ENCODE results near the gene AMY1A. TPM values are rescaled to one million over a fixed set of nuclear protein-coding genes. Genes with fewer than 3 reads are reported as not detected.
"Not testable (repeated sequence)": the region's sequence is repeated elsewhere in the genome, so short reads cannot be mapped to it uniquely, and the experiment has no call there.

AMY1A gene
- total RNA-seq (0.05 TPM), polyA plus RNA-seq (1.9 TPM)
- long read RNA-seq, donor 1, result 0 reads
- long read RNA-seq, donor 2, result 0 reads
- long read RNA-seq, donor 3, result 0 reads
- long read RNA-seq, donor 4, result 0 reads
- long read RNA-seq, donor 5, result 0 reads
- long read RNA-seq, donor 6, result 0 reads
- long read RNA-seq, donor 7, partial matches to known transcripts, result 0 of 1 reads
- long read RNA-seq, donor 7, other reads (novel, unspliced or antisense), result 0 of 1 reads
- long read RNA-seq, donor 8, result 0 reads
- long read RNA-seq, donor 9, result 0 reads
- long read RNA-seq, donor 10, result 0 reads

GRCh38 chr1:103655460-103655859, at the start of gene AMY1A:
AMY1A (plus strand) TSS chr1:103655760; CDS start chr1:103656331, 571 bp downstream.
- H3K4me3 ChIP-seq (ENCODE audit: low read length in 2 of 2); H3K27me3 ChIP-seq (ENCODE audit: control insufficient read depth in 2 of 2, insufficient read depth in 1 of 2, low read length in 1 of 2); H3K36me3 ChIP-seq (ENCODE audit: control insufficient read depth in 2 of 2, insufficient read depth in 2 of 2, low read length in 1 of 2); H3K27ac ChIP-seq (ENCODE audit: low read depth in 1 of 2, low read length in 1 of 2); DNase-seq (ENCODE audit: low read depth in 6 of 9, low spot score in 9 of 9); H3K4me1 ChIP-seq (ENCODE audit: control insufficient read depth in 2 of 2, insufficient read depth in 2 of 2, low read length in 2 of 2); H3K9me3 ChIP-seq (ENCODE audit: control insufficient read depth in 2 of 2, insufficient read depth in 1 of 2, low read length in 1 of 2): not testable (repeated sequence)
- no CpG with 5 or more reads among the region's 5 CpGs for WGBS

DNA sequence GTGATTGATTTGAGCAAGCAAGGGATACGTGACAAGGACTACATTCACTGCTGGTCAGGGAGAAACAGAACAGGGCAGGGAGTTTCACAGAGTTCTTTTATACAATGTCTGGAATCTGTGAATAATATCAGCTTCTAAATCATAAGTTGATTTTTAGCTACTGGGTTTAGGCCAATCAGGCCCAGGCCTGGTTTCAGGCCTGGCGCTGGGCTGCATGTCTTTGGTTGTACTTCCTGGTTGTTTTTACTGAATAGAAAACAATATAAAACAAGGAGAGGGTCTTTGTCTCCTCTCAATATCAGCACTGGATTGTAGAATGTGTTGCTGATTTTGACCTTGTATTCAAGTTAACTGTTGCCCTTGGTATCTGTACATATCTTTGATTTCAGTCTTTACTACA, 39.2 kb upstream of the AMY1A start:
- DNase-seq (ENCODE audit: low read depth in 6 of 9, low spot score in 9 of 9), result no peak

DNA sequence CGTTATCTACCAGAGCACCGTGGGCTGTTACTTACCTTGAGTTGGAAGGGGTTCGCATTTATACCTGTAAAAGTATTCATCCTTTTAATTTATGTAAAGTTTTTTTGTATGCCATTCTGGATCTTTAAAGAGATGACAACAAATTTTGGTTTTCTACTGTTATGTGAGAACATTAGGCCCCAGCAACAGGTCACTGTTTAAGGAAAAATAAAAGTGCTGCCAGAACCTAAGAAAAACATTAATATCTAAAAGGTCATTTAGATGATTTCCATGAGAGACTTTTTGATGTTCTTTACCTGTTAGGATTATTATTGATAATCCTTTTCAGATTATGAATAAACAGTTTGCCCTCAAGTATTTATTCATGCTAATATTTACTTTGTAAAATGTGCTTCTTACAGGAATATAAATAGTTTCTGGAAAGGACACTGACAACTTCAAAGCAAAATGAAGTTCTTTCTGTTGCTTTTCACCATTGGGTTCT, 38.5 kb upstream of the AMY1A start, which contains the start of gene AMY2A:
Gene AMY2A (plus strand): TSS at position 434 of the 484 bp plus-strand sequence. CDS start 14 bp downstream, at position 448.
- not testable (repeated sequence) for DNase-seq (ENCODE audit: low read depth in 6 of 9, low spot score in 9 of 9); H3K27ac ChIP-seq (ENCODE audit: low read depth in 1 of 2, low read length in 1 of 2); H3K9me3 ChIP-seq (ENCODE audit: control insufficient read depth in 2 of 2, insufficient read depth in 1 of 2, low read length in 1 of 2); H3K4me3 ChIP-seq (ENCODE audit: low read length in 2 of 2); H3K27me3 ChIP-seq (ENCODE audit: control insufficient read depth in 2 of 2, insufficient read depth in 1 of 2, low read length in 1 of 2); H3K36me3 ChIP-seq (ENCODE audit: control insufficient read depth in 2 of 2, insufficient read depth in 2 of 2, low read length in 1 of 2); H3K4me1 ChIP-seq (ENCODE audit: control insufficient read depth in 2 of 2, insufficient read depth in 2 of 2, low read length in 2 of 2)
- 92% methylated on average over 3 of the region's 3 CpGs for WGBS

More for the DNA sequence above, 39.2 kb upstream of the AMY1A start:
- H3K4me3 ChIP-seq (ENCODE audit: low read length in 2 of 2), result no peak overlapping the region
- H3K36me3 ChIP-seq (ENCODE audit: control insufficient read depth in 2 of 2, insufficient read depth in 2 of 2, low read length in 1 of 2), result no peaks in the 10 kb centered on the region
- 97% methylated on average over 2 of the region's 2 CpGs for WGBS
- no peaks in the 10 kb centered on the region for H3K9me3 ChIP-seq (ENCODE audit: control insufficient read depth in 2 of 2, insufficient read depth in 1 of 2, low read length in 1 of 2)
- no peak overlapping the region for H3K27ac ChIP-seq (ENCODE audit: low read depth in 1 of 2, low read length in 1 of 2)
- H3K4me1 ChIP-seq (ENCODE audit: control insufficient read depth in 2 of 2, insufficient read depth in 2 of 2, low read length in 2 of 2), result no peaks in the 10 kb centered on the region
- no peaks in the 10 kb centered on the region for H3K27me3 ChIP-seq (ENCODE audit: control insufficient read depth in 2 of 2, insufficient read depth in 1 of 2, low read length in 1 of 2)

DNA sequence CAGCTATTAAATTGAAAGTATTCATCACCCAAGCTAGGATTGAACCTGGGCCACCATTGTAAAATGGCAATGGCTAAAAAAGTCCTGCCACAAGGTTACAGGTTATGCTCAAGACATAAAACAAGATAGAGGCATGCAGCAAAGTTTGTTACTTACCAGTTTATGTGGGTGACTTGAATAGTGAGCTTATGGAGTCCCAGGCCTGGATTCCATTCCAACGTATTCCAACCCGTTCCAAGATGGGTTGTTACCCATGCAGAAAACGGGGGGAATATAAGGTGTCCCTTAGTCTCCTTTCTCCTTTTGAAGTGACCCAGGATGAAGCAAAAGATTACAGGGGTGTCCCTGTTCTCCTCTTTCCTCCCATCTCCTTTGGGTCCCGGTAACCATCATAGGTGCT, 28.1 kb upstream of the AMY1A start:
- DNase-seq (ENCODE audit: low read depth in 6 of 9, low spot score in 9 of 9); H3K9me3 ChIP-seq (ENCODE audit: control insufficient read depth in 2 of 2, insufficient read depth in 1 of 2, low read length in 1 of 2); H3K4me3 ChIP-seq (ENCODE audit: low read length in 2 of 2); H3K27ac ChIP-seq (ENCODE audit: low read depth in 1 of 2, low read length in 1 of 2); H3K4me1 ChIP-seq (ENCODE audit: control insufficient read depth in 2 of 2, insufficient read depth in 2 of 2, low read length in 2 of 2); H3K27me3 ChIP-seq (ENCODE audit: control insufficient read depth in 2 of 2, insufficient read depth in 1 of 2, low read length in 1 of 2); H3K36me3 ChIP-seq (ENCODE audit: control insufficient read depth in 2 of 2, insufficient read depth in 2 of 2, low read length in 1 of 2): not testable (repeated sequence)
- 95% methylated on average over 3 of the region's 4 CpGs for WGBS

GRCh38 chr1:103641194-103641593, 14.4 kb upstream of the AMY1A start:
- not testable (repeated sequence) for H3K4me3 ChIP-seq (ENCODE audit: low read length in 2 of 2); DNase-seq (ENCODE audit: low read depth in 6 of 9, low spot score in 9 of 9); H3K27ac ChIP-seq (ENCODE audit: low read depth in 1 of 2, low read length in 1 of 2); H3K9me3 ChIP-seq (ENCODE audit: control insufficient read depth in 2 of 2, insufficient read depth in 1 of 2, low read length in 1 of 2); H3K27me3 ChIP-seq (ENCODE audit: control insufficient read depth in 2 of 2, insufficient read depth in 1 of 2, low read length in 1 of 2); H3K4me1 ChIP-seq (ENCODE audit: control insufficient read depth in 2 of 2, insufficient read depth in 2 of 2, low read length in 2 of 2); H3K36me3 ChIP-seq (ENCODE audit: control insufficient read depth in 2 of 2, insufficient read depth in 2 of 2, low read length in 1 of 2)
- WGBS, result no CpG with 5 or more reads among the region's 3 CpGs

GRCh38 chr1:103643908-103644307, 11.7 kb upstream of the AMY1A start:
- WGBS, result no CpG with 5 or more reads among the region's 3 CpGs
- not testable (repeated sequence) for H3K27me3 ChIP-seq (ENCODE audit: control insufficient read depth in 2 of 2, insufficient read depth in 1 of 2, low read length in 1 of 2); H3K4me1 ChIP-seq (ENCODE audit: control insufficient read depth in 2 of 2, insufficient read depth in 2 of 2, low read length in 2 of 2); H3K4me3 ChIP-seq (ENCODE audit: low read length in 2 of 2); H3K27ac ChIP-seq (ENCODE audit: low read depth in 1 of 2, low read length in 1 of 2); H3K9me3 ChIP-seq (ENCODE audit: control insufficient read depth in 2 of 2, insufficient read depth in 1 of 2, low read length in 1 of 2); H3K36me3 ChIP-seq (ENCODE audit: control insufficient read depth in 2 of 2, insufficient read depth in 2 of 2, low read length in 1 of 2); DNase-seq (ENCODE audit: low read depth in 6 of 9, low spot score in 9 of 9)

- not testable (repeated sequence) for DNase-seq (ENCODE audit: low read depth in 6 of 9, low spot score in 9 of 9); H3K4me1 ChIP-seq (ENCODE audit: control insufficient read depth in 2 of 2, insufficient read depth in 2 of 2, low read length in 2 of 2); H3K4me3 ChIP-seq (ENCODE audit: low read length in 2 of 2); H3K27ac ChIP-seq (ENCODE audit: low read depth in 1 of 2, low read length in 1 of 2); H3K9me3 ChIP-seq (ENCODE audit: control insufficient read depth in 2 of 2, insufficient read depth in 1 of 2, low read length in 1 of 2); H3K27me3 ChIP-seq (ENCODE audit: control insufficient read depth in 2 of 2, insufficient read depth in 1 of 2, low read length in 1 of 2); H3K36me3 ChIP-seq (ENCODE audit: control insufficient read depth in 2 of 2, insufficient read depth in 2 of 2, low read length in 1 of 2)
- WGBS, result no CpG with 5 or more reads among the region's 3 CpGs
Observed at GRCh38 chr1:103650305-103650704, 5.3 kb upstream of the AMY1A start.

GRCh38 chr1:103650889-103651288, 4.7 kb upstream of the AMY1A start:
- DNase-seq (ENCODE audit: low read depth in 6 of 9, low spot score in 9 of 9); H3K4me3 ChIP-seq (ENCODE audit: low read length in 2 of 2); H3K27me3 ChIP-seq (ENCODE audit: control insufficient read depth in 2 of 2, insufficient read depth in 1 of 2, low read length in 1 of 2); H3K36me3 ChIP-seq (ENCODE audit: control insufficient read depth in 2 of 2, insufficient read depth in 2 of 2, low read length in 1 of 2); H3K4me1 ChIP-seq (ENCODE audit: control insufficient read depth in 2 of 2, insufficient read depth in 2 of 2, low read length in 2 of 2); H3K9me3 ChIP-seq (ENCODE audit: control insufficient read depth in 2 of 2, insufficient read depth in 1 of 2, low read length in 1 of 2); H3K27ac ChIP-seq (ENCODE audit: low read depth in 1 of 2, low read length in 1 of 2): not testable (repeated sequence)
- WGBS, result no CpG with 5 or more reads among the region's 4 CpGs

DNA sequence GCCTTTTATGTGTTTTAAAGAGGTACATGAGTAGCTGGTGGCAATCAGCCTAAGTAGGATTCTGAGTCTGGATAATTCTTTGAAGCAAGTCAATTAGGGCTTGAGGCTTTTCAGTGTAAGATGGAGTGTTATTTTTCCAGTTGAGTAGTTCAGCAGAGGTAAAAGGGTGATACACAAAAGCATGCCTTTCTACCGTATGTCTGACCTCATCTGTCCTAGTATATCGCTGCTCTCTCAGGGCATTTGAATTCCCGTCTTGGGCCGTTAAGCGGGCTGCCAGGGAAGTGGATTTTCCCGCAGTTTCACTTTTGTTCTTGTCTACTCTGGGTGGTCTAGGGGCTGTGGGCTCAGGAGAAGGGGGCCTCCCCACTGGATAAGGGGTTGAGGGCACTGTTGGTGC, 1.4 kb upstream of the AMY1A start:
- not testable (repeated sequence) for H3K4me3 ChIP-seq (ENCODE audit: low read length in 2 of 2); H3K4me1 ChIP-seq (ENCODE audit: control insufficient read depth in 2 of 2, insufficient read depth in 2 of 2, low read length in 2 of 2); H3K27me3 ChIP-seq (ENCODE audit: control insufficient read depth in 2 of 2, insufficient read depth in 1 of 2, low read length in 1 of 2); H3K9me3 ChIP-seq (ENCODE audit: control insufficient read depth in 2 of 2, insufficient read depth in 1 of 2, low read length in 1 of 2); H3K27ac ChIP-seq (ENCODE audit: low read depth in 1 of 2, low read length in 1 of 2); DNase-seq (ENCODE audit: low read depth in 6 of 9, low spot score in 9 of 9); H3K36me3 ChIP-seq (ENCODE audit: control insufficient read depth in 2 of 2, insufficient read depth in 2 of 2, low read length in 1 of 2)
- WGBS, result no CpG with 5 or more reads among the region's 6 CpGs

All from thymus (tissue), 14 donors.